SU-DHL-6 (cell line): ENCODE data around the gene HSPA4.
"Not testable (repeated sequence)": the region's sequence is repeated elsewhere in the genome, so short reads cannot be mapped to it uniquely, and the experiment has no call there.

Experiments
- EZH2phosphoT487 ChIP-seq: fragments of 200-600 bp; sonication (generic), shearing (Covaris generic); conservative IDR thresholded peaks from 2 replicates; pipeline ENCODE4 v1.6.1; 2018; ENCODE audit warnings: mild to moderate bottlenecking, antibody characterized with exemption, low read length, moderate library complexity, mixed read lengths
- TF ChIP-seq, protein P1 (sequence below): fragments of 200-600 bp; sonication (generic); IDR thresholded peaks from one replicate; pipeline ENCODE4 v1.5.1; 2017; ENCODE audit warnings: antibody characterized with exemption, mild to moderate bottlenecking, low read length, moderate library complexity; ENCODE audit not compliant: insufficient read depth, poor library complexity, severe bottlenecking

DNA sequence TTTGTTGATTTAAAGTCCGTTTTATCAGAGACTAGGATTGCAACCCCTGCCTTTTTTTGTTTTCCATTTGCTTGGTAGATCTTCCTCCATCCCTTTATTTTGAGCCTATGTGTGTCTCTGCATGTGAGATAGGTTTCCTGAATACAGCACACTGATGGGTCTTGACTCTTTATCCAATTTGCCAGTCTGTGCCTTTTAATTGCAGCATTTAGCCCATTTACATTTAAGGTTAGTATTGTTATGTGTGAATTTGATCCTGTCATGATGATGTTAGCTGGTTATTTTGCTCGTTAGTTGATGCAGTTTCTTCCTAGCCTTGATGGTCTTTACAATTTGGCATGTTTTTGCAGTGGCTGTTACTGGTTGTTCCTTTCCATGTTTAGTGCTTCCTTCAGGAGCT, 85.1 kb downstream of the HSPA4 start:
- TF ChIP-seq, protein P1, sequence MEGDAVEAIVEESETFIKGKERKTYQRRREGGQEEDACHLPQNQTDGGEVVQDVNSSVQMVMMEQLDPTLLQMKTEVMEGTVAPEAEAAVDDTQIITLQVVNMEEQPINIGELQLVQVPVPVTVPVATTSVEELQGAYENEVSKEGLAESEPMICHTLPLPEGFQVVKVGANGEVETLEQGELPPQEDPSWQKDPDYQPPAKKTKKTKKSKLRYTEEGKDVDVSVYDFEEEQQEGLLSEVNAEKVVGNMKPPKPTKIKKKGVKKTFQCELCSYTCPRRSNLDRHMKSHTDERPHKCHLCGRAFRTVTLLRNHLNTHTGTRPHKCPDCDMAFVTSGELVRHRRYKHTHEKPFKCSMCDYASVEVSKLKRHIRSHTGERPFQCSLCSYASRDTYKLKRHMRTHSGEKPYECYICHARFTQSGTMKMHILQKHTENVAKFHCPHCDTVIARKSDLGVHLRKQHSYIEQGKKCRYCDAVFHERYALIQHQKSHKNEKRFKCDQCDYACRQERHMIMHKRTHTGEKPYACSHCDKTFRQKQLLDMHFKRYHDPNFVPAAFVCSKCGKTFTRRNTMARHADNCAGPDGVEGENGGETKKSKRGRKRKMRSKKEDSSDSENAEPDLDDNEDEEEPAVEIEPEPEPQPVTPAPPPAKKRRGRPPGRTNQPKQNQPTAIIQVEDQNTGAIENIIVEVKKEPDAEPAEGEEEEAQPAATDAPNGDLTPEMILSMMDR = not testable (repeated sequence)
- TF ChIP-seq EZH2phosphoT487 = not testable (repeated sequence)
